ENCODE measurements around the gene CFAP300.

Gene CFAP300

GRCh38 chr11:102119997-102120396, 72.8 kb downstream of the CFAP300 start:
- H3K79me2 ChIP-seq (ENCODE audit: insufficient read depth, low read length): no peaks in the 10 kb centered on the region
- TF ChIP-seq CTCF (IDR thresholded peaks at IDR 0.05; ENCODE audit: low read length) (no peak), EZH2 (IDR thresholded peaks at IDR 0.05; ENCODE audit: borderline replicate concordance, low read length) (no peak)
- no peaks in the 10 kb centered on the region for H3K9me3 ChIP-seq (ENCODE audit: low read length)
- no peak overlapping the region for H2AFZ ChIP-seq (ENCODE audit: low read length)
- no peaks in the 10 kb centered on the region for H3K4me1 ChIP-seq (ENCODE audit: insufficient read depth, low read length, severe bottlenecking)
- no peak overlapping the region for H3K4me3 ChIP-seq (ENCODE audit: low read depth, low read length, poor library complexity, severe bottlenecking)
- H4K20me1 ChIP-seq (ENCODE audit: insufficient read depth, low read length): no peaks in the 10 kb centered on the region
- no peaks in the 10 kb centered on the region for H3K9me2 ChIP-seq (ENCODE audit: low read depth, low read length)
- no peak overlapping the region for H3K4me2 ChIP-seq (ENCODE audit: low read length)
- H3K9ac ChIP-seq (ENCODE audit: low read length): no peak overlapping the region
- H3K27ac ChIP-seq (ENCODE audit: low read depth, low read length, poor library complexity, severe bottlenecking): no peak overlapping the region
- H3K27me3 ChIP-seq (ENCODE audit: insufficient read depth, low read length): no peaks in the 10 kb centered on the region; the same call in 1 of the 2 replicates
- H3K36me3 ChIP-seq (ENCODE audit: insufficient read depth, low read length): no peaks in the 10 kb centered on the region
- no peaks in the 10 kb centered on the region for H3F3A ChIP-seq (ENCODE audit: insufficient read depth, low read length)

- H2AFZ ChIP-seq (ENCODE audit: low read length): no peak overlapping the region
- H3K9ac ChIP-seq (ENCODE audit: low read length): no peak overlapping the region
- TF ChIP-seq EZH2 (IDR thresholded peaks at IDR 0.05; ENCODE audit: borderline replicate concordance, low read length) (no peak), CTCF (IDR thresholded peaks at IDR 0.05; ENCODE audit: low read length) (no peak)
- no peaks in the 10 kb centered on the region for H4K20me1 ChIP-seq (ENCODE audit: insufficient read depth, low read length)
- no peaks in the 10 kb centered on the region for H3K36me3 ChIP-seq (ENCODE audit: insufficient read depth, low read length)
- no peaks in the 10 kb centered on the region for H3K4me1 ChIP-seq (ENCODE audit: insufficient read depth, low read length, severe bottlenecking)
- no peaks in the 10 kb centered on the region for H3F3A ChIP-seq (ENCODE audit: insufficient read depth, low read length)
- H3K4me3 ChIP-seq (ENCODE audit: low read depth, low read length, poor library complexity, severe bottlenecking): no peak overlapping the region
- no peak overlapping the region for H3K27ac ChIP-seq (ENCODE audit: low read depth, low read length, poor library complexity, severe bottlenecking)
- H3K27me3 ChIP-seq (ENCODE audit: insufficient read depth, low read length): no peaks in the 10 kb centered on the region; the same call in 1 of the 2 replicates
- no peak overlapping the region for H3K4me2 ChIP-seq (ENCODE audit: low read length)
- no peaks in the 10 kb centered on the region for H3K79me2 ChIP-seq (ENCODE audit: insufficient read depth, low read length)
- no peaks in the 10 kb centered on the region for H3K9me3 ChIP-seq (ENCODE audit: low read length)
- no peaks in the 10 kb centered on the region for H3K9me2 ChIP-seq (ENCODE audit: low read depth, low read length)
Observed at GRCh38 chr11:102120437-102120973, 73.3 kb downstream of the CFAP300 start.

- H3K9me3 ChIP-seq (ENCODE audit: low read length): no peaks in the 10 kb centered on the region
- no peaks in the 10 kb centered on the region for H3K36me3 ChIP-seq (ENCODE audit: insufficient read depth, low read length)
- H3K27me3 ChIP-seq (ENCODE audit: insufficient read depth, low read length): no peaks in the 10 kb centered on the region; the same call in 1 of the 2 replicates
- H4K20me1 ChIP-seq (ENCODE audit: insufficient read depth, low read length): no peaks in the 10 kb centered on the region
- no peaks in the 10 kb centered on the region for H3K9me2 ChIP-seq (ENCODE audit: low read depth, low read length)
- H2AFZ ChIP-seq (ENCODE audit: low read length): no peak overlapping the region
- TF ChIP-seq CTCF (IDR thresholded peaks at IDR 0.05; ENCODE audit: low read length) (no peak), EZH2 (IDR thresholded peaks at IDR 0.05; ENCODE audit: borderline replicate concordance, low read length) (no peak)
- H3K4me1 ChIP-seq (ENCODE audit: insufficient read depth, low read length, severe bottlenecking): no peaks in the 10 kb centered on the region
- H3K4me3 ChIP-seq (ENCODE audit: low read depth, low read length, poor library complexity, severe bottlenecking): no peak overlapping the region
- H3K79me2 ChIP-seq (ENCODE audit: insufficient read depth, low read length): no peaks in the 10 kb centered on the region
- no peak overlapping the region for H3K4me2 ChIP-seq (ENCODE audit: low read length)
- H3F3A ChIP-seq (ENCODE audit: insufficient read depth, low read length): no peaks in the 10 kb centered on the region
- H3K9ac ChIP-seq (ENCODE audit: low read length): no peak overlapping the region
- H3K27ac ChIP-seq (ENCODE audit: low read depth, low read length, poor library complexity, severe bottlenecking): no peak overlapping the region
Observed at GRCh38 chr11:102121329-102121728, 74.1 kb downstream of the CFAP300 start.
